NB4 (cell line): ENCODE data around the gene ADGRF3.

Experiments used
- DNase-seq: peaks from one replicate; pipeline ENCODE4 v3.0.0; 2010; ENCODE audit warnings: low read depth
- H3K4me3 ChIP-seq: one replicate; pipeline ENCODE4 v1.5.1; 2011; ENCODE audit warnings: mild to moderate bottlenecking, low read depth, low read length, moderate library complexity
- CTCF ChIP-seq: IDR thresholded peaks from one replicate; pipeline ENCODE4 v1.5.1; 2012; ENCODE audit warnings: low read depth, low read length
- MAX ChIP-seq: IDR thresholded peaks from 2 replicates; pipeline ENCODE4 v1.6.1; 2011; ENCODE audit warnings: low read depth, low read length
- MYC ChIP-seq: IDR thresholded peaks from 2 replicates; pipeline ENCODE4 v1.6.1; 2011; ENCODE audit warnings: low read depth, low read length
- POLR2A ChIP-seq: IDR thresholded peaks from 2 replicates; pipeline ENCODE4 v1.6.1; 2011; ENCODE audit warnings: mild to moderate bottlenecking; ENCODE audit not compliant: insufficient read length; ENCODE audit errors: extremely low read depth

ADGRF3 gene

DNA sequence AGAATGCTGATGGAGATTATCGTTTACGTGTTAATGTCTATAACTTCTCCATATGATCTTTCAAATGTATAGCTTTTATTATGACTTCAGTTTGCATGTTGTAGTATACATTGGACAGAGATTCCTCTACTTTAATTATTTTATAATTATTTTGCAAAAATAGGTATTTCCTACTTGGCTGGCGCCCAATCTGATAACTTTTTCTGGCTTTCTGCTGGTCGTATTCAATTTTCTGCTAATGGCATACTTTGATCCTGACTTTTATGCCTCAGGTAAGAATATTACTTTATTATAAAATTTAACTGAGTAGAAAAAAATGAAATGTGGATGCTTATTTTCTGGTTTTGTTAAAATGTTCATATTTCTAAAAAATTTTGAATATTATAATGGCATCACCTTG lies 18.1 kb upstream of the ADGRF3 start:
- no peak for TF ChIP-seq MAX
- TF ChIP-seq MYC: no peak
- TF ChIP-seq CTCF: no peak
- no peak for TF ChIP-seq POLR2A
- no peak for DNase-seq
- H3K4me3 ChIP-seq: no peak overlapping the region

GRCh38 chr2:26363958-26364357 lies 17.4 kb upstream of the ADGRF3 start:
- DNase-seq: no peak
- TF ChIP-seq POLR2A (no peak), MAX (no peak), MYC (no peak), CTCF (no peak)
- no peak overlapping the region for H3K4me3 ChIP-seq

DNA sequence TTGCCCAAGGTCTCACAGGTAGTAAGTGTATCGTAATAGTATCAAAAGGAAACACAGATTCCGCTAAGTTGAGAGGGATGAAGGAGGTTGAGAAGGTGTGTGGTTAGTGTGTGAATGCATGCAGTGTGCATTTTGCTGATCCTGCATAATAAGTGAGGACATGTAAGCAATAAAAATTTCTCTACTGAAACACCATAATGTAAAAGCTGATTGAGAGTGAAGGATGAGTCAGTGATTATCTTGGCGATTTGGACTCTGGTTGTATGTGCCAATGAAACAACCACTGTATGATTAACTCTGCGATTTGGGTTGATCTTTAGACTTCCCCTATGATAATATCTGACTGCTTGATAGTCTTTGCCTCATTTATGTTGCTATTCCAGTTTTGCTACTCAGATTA lies 16.7 kb upstream of the ADGRF3 start:
- H3K4me3 ChIP-seq: no peak overlapping the region
- no peak for TF ChIP-seq POLR2A
- TF ChIP-seq CTCF: no peak
- no peak for TF ChIP-seq MYC
- TF ChIP-seq MAX: no peak
- DNase-seq: no peak

DNA sequence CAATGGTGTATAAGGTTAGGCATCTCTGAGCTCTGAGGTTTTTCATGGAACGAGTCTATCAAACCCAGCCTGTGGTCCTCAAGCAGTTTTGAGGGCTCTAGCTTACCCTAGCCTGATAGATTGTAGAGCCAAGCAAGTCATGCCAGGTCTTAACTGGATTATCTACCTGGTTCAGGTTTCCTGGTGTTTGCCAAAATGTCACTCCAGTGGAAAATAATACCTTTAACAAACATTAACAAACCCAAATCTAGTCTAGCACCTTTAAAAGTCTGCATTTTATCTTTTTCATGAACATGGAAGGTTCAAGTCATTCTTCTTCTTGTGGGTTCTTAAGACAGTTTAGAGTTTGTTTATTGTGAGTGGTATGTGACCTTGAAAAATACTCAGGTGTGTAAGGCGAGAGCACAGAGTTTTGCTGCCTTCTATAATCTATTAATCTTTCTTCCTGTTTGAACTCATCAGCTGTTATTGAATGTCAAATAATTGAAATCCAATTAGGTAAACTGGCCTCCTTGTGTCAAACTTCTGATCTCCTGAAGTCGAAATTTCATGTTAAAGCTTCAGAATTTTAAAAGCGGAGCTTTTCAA lies 13.4 kb upstream of the ADGRF3 start:
- no peak overlapping the region for H3K4me3 ChIP-seq
- no peak for DNase-seq
- no peak for TF ChIP-seq MYC
- TF ChIP-seq MAX: no peak
- TF ChIP-seq CTCF: no peak
- TF ChIP-seq POLR2A: no peak

- TF ChIP-seq CTCF: no peak
- no peak for DNase-seq
These were observed 10.2 kb upstream of the ADGRF3 start for GRCh38 chr2:26356771-26357170.

GRCh38 chr2:26356111-26356510 lies 9.5 kb upstream of the ADGRF3 start:
- no peak overlapping the region for H3K4me3 ChIP-seq
- TF ChIP-seq CTCF (no peak), POLR2A (no peak), MYC (no peak), MAX (no peak)
- DNase-seq: no peak

More at GRCh38 chr2:26356771-26357170, 10.2 kb upstream of the ADGRF3 start:
- H3K4me3 ChIP-seq: no peak overlapping the region
